Activated CD4-positive, CD25-positive, alpha-beta regulatory T cell (primary cell): ENCODE data around the gene LMO7.
"Not testable (repeated sequence)": the region's sequence is repeated elsewhere in the genome, so short reads cannot be mapped to it uniquely, and the experiment has no call there.

Experiments used
- DNase-seq, 4 experiments: peaks; one replicate each; lab custom pipeline; 2025; lab: John Stamatoyannopoulos, UW

Gene LMO7

DNA sequence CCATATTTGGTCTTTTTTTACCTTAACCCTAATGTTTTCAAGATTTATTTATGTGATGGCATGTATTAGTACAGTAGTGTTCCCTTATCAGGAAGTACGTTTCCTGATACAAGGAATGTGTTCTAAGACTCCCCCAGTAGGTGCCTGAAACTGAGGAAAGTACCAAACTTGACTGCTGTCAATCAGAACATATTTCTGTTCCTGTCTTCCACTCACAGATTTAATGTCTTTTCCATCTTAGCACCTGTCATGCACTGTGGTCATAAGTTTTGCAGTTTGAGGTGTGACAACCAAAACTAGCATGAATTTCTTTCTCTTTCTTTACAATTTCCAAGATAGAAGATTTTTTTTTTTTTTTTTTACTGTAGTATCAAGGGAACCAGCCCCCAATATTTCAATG, 62.9 kb downstream of the LMO7 start:
- DNase-seq: no peak

DNA sequence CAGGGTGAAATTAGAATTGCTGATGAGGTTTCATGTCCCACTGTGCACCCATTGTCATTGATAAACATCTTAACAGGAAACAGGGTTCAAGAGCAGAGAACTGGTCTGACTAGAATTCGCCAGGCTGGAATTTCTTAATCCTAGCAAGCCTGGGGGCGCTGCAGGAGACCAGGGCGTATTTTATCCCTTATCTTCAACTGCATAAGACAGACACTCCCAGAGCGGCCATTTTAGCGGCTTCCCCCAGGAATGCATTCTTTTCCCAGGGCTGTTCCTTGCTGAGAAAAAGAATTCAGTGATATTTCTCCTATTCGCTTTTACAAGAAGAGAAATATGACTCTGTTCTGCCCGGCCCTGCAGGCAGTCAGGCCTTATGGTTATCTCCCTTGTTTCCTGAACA, 63.6 kb downstream of the LMO7 start:
- not testable (repeated sequence) for DNase-seq

DNA sequence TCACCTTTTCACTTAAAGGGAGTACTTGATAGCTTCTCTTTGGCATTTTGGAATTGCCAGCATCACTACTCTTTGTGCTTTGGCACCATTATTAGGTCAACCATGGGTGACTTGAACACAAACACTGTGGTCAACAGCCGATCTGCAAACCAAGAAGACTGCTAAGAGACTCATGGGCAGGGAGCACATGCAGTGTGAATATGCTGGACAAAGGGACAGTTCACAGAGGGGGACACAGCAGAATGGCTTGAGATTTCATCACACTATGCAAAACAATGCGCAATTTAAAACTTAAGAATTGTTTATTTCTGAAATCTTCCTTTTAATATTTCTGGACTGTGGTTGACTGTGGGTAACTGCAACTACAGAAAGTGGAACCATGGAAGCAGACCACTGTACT, 64.4 kb downstream of the LMO7 start:
- DNase-seq: no peak

DNA sequence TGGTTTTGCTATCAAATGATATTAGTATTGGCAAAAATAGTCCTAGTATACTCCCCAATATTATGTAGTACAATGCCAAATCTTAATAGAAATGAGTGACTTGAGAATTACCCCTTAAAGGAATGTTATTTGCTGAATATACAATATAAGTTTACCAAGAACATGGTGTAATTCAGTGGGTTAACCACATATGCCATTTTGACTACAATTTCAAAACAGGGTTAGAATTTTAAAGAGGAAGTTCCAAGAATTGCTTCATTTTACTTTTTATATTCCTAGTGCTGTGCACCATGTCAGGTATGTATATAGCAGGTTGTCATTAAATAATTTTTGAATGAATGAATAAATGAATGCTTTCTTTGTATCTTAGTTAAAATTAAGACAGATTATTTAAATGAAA, 66.3 kb downstream of the LMO7 start:
- DNase-seq: no peak

DNA sequence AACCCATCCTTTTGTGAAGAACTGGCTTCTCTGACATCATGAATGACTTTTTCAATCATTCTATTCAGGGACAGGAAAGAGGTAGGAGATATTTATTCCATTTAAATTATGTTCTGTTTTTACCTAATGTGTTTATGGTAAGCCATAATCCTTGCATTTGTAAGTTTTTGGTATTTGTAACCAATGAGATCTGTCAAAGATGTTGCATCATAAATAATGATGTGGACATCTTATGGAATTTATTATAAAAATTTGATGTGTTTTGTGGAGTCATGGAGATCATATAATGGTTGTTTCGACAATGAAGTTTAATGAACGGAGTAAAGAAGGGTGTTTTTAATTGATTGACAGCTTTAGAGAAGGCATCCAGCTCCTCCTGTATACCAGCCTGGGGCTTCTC, 67.6 kb downstream of the LMO7 start:
- DNase-seq: no peak

DNA sequence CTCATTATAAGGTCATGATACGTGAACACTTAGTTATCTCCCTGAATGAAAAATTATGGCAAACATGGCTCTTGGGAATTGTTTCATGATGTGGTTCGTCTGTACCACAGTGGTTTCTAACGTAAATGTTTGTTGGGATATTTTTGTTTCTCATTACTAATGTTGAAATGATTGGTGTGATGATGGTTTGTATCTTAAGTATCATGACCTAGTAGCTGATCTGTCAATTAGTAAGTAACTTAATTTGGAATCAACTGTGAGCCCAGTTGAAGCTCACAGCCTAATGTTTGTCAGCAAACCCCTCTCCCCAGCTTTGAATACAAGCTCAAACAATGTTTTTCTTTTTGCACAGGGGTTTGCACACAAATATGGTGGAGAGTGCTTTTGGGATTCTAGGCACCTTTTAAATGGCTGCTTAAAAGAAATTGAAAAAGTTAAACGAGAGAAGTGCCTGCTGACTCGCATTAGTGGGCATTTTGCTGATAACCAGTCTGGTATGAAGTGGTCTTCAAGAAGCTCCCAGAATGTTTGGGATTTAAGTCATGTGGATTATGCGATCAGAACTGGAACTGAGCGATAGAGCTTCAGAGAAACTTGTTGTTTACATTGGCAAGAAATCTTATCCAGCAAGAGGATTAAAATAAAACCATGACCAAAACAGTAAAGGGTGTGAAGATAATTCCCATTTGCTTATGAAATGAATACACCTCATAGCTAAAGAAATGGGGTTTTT, 68.2 kb downstream of the LMO7 start:
- DNase-seq: no peak

- no peak for DNase-seq
Measured at GRCh38 chr13:75704927-75705288, 68.8 kb downstream of the LMO7 start.

DNA sequence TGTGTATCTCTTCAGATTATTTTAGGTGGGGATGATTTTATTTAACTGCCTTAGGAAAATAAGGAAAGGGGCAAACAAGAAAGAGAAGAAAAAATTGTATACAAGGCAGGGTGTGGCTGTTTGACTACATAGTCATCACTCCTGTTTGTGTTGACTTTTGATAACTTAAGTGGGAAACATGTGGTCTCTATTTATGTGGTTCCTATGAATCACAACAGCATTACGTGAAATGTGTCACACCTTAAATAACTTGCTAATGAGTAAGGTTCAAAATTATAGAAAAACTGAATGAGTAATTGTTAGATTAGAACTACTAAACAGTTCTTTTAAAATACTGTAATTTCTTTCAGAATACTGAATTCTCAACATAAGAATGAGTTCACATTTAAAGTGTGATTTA, 69.3 kb downstream of the LMO7 start:
- no peak for DNase-seq

GRCh38 chr13:75705908-75706307, 69.8 kb downstream of the LMO7 start:
- DNase-seq: no peak

- no peak for DNase-seq
Measured at GRCh38 chr13:75713852-75714251, 77.7 kb downstream of the LMO7 start.

DNA sequence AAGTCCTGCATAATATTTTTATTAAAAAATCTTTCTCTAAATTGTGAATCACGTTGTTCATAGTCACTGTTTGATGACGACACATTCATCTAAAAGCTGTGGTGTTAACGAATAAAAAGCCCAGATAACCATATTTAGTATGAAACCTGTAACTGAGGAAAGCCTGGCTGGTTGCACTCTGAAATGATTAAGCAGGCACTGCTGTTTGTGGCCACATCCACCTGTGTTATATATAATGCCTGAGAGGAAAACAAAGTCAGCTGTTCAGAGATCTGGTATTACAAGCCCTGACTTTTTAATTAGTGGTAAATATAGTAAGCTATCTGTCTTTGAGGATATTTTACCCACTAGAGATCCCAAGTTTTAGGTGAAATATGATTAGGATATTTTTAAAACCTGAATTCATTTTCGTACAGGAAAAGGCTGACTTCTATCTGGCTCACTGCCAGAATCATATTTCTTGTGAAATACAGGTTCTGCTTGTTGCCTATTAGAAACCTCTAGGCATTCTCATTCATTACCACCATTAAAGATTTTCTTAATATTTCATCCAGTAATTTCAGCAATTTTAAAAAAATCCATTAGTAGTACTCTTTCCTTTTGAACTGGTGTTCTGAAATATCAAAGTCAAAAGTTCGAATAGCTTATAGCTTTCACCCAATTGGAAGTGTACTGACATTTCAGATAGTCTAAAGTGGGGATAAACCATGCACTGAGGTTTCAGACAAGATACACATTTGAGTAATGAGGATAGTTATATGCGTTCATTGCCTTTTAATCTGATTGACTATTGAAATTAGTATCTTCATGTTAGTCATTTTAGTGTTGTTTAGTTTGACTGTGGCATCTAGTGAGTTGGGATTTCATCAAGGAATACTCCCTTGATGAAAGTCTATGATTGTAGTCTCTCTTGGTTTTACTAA, 79.7 kb downstream of the LMO7 start:
- no peak for DNase-seq

- no peak for DNase-seq
Measured at GRCh38 chr13:75717525-75717924, 81.4 kb downstream of the LMO7 start.

DNA sequence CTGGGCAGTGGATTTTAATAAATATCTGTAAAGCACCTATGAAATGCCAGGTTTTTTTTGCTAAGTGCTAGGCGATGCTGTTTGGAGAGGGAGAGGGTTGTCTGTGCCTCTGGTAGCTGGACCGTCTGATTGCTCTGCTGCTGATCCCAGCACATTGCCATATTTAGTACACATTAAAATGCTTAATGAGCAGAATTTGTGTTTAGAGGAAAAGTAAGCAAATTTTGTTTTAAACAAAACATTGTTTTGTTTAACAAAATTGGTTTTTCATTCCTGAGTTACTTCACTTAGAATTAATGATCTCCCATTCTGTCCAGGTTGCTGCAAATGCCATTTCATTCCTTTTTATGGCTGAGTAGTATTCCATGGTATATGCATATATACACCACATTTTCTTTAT, 85.2 kb downstream of the LMO7 start:
- no peak for DNase-seq

DNA sequence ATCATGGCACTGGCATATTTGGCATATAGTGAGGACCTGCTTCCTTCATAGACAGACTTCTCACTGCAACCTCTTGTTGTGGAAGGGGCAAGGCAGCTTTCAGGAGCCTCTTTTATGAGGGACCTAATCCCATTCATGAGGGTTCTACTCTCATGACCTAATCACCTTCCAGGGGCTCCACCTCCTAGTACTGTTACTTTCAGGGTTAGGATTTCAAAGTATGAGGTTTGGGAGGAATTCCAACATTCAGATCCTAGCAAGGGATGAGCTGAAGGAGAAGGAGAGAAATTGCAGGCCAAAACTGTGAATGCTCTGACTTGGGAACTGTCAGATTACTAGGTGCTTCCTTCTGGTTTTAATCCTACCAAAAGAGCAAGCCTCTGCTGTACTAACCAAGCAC, 87.8 kb downstream of the LMO7 start:
- no peak for DNase-seq

GRCh38 chr13:75724752-75725517, 88.8 kb downstream of the LMO7 start:
- no peak for DNase-seq

GRCh38 chr13:75725736-75726135, 89.6 kb downstream of the LMO7 start:
- DNase-seq: no peak

DNA sequence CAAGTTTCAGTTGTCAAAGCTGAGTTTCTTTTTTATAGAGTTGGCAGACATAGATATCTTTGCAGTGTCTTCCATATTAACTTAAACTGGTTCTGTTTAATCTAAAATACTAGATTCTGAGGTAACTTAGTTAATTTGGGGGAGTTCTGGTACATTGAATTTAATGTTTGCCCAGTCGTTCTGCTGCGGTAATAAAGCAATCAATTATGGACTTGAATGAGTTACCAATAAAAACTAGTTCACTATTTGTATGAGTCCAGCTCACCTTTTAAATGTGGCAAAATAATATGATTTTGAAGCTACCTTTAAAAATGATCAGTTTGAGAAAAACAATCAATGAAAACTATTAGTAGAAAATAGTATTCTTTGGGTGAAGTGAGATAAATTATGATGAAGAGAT, 90.2 kb downstream of the LMO7 start:
- no peak for DNase-seq

DNA sequence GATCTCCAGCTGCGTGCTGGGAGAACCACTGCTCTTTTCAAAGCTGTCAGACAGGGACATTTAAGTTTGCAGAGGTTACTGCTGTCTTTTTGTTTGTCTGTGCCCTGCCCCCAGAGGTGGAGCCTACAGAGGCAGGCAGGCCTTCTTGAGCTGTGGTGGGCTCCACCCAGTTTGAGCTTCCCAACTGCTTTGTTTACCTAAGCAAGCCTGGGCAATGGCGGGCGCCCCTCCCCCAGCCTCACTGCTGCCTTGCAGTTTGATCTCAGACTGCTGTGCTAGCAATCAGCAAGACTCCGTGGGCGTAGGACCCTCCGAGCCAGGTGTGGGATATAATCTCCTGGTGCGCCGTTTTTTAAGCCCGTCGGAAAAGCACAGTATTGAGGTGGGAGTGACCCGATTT, 97.0 kb downstream of the LMO7 start:
- DNase-seq: not testable (repeated sequence)

GRCh38 chr13:75736173-75736572, 100.0 kb downstream of the LMO7 start:
- DNase-seq: no peak

GRCh38 chr13:75738841-75739240, 102.7 kb downstream of the LMO7 start:
- DNase-seq: no peak

DNA sequence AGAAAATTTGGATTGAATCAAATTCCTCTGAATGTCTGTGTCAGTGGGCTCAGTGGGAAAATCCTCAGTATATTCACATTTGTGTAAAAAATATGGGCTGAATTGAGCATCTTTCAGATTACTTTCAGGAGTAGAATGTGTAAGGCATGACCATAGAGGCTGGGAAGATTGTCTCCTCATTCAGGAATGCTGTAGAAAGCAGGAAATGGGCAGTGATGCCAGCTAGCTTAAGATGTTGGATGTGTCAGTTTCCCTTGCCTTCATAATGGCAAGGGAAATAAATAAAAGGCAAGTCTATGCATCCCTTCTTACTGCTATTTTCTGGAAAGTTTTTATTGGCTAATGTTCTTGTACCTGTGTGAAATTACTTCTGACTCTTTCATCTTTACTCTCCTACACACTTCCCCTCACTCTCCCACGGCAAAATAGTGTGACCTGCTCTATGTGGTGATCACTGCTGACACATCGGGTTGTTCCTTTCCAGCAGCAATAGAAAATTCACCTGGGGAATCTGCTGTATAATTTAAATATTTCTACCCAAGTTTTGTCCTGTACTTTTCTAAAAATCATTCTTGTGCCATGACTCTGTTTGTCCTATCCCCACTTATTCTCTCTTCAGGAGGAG, 103.2 kb downstream of the LMO7 start:
- DNase-seq: no peak

DNA sequence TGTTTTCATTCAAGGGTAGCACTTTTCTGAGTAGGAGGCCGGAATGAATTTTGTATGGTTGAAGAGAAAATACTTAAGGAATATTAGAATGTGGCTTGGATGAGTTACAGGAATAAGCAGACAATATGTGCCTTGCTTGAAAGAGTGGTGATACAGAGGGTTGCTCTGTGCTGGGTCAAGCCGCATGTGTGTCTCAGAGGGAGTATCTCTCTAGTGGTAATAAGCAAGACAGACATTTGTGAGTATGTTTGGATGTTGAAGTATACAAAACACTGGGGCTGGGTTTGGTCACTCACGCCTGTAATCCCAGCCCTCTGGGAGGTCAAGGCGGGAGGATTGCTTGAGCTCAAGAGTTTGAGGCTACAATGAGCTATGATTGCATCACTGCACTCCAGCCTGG, 103.9 kb downstream of the LMO7 start:
- no peak for DNase-seq
